Mucosa of descending colon (tissue), 3 donors: ENCODE measurements around the gene SERPINB4. TPM values are rescaled to one million over a fixed set of nuclear protein-coding genes. Genes with fewer than 3 reads are reported as not detected.
"Not testable (repeated sequence)": the region's sequence is repeated elsewhere in the genome, so short reads cannot be mapped to it uniquely, and the experiment has no call there.

Experiments used
- ATAC-seq: fragments of 200-7000 bp; cut with Tn5 transposase; one replicate; pipeline ENCODE4 v1.9.1; 2020; ENCODE audit warnings: mild to moderate bottlenecking, moderate library complexity
- DNase-seq, 3 donors: peaks; one replicate each; pipeline ENCODE4 v3.0.0-alpha.2; 2020
- H3K36me3 ChIP-seq: fragments of 200-600 bp; one replicate; pipeline ENCODE4 v1.8.0; 2021; ENCODE audit warnings: low read depth, mild to moderate bottlenecking
- H3K4me1 ChIP-seq: fragments of 200-600 bp; one replicate; pipeline ENCODE4 v1.8.0; 2021; ENCODE audit warnings: low read depth, mild to moderate bottlenecking
- H3K4me3 ChIP-seq: fragments of 200-600 bp; one replicate; pipeline ENCODE4 v1.8.0; 2021; ENCODE audit warnings: mild to moderate bottlenecking
- H3K9me3 ChIP-seq: fragments of 200-600 bp; one replicate; pipeline ENCODE4 v1.8.0; 2021; ENCODE audit warnings: mild to moderate bottlenecking
- CTCF ChIP-seq: fragments of 200-600 bp; IDR thresholded peaks from one replicate; pipeline ENCODE4 v1.8.0; 2022; ENCODE audit warnings: antibody characterized with exemption, mild to moderate bottlenecking
- intact Hi-C, 2 donors: fragments of 100-400 bp; cut with DNase I in 1 of 2; cut with micrococcal nuclease in 1 of 2; formaldehyde crosslinking; loops; one replicate each; pipeline versions ENCODE4 v1.11.0 to v1.11.1; 2022; cut with DNase I, micrococcal nuclease
- long read RNA-seq, 2 donors: library from polyadenylated mRNA; unstranded; transcript quantifications; one replicate each; pipeline ENCODE4 v2.0.0, GENCODE V29; 2019 to 2021
- total RNA-seq, 3 donors: library from RNA; stranded (reverse); fragmentation: NEBNext Ultra II Directional in 2 of 3; extraction: Animal tissue kit (Norgen Biotek cat#: 25700) in 2 of 3; gene quantifications; one replicate each; pipeline versions ENCODE4 v1.2.1 to v1.2.4, GENCODE V29; 2021 to 2023
- donor health status: DM: no; HTN: no; CAD: no; lungs with moderate emphysema.
- donor health status: DM: no; HTN: no; CAD: no.
- donor health status: DM: no; HTN: yes; CAD: no.

Gene SERPINB4
- not detected for total RNA-seq
- long read RNA-seq, donor 1 = 0 reads
- long read RNA-seq, donor 2 = 0 reads

DNA sequence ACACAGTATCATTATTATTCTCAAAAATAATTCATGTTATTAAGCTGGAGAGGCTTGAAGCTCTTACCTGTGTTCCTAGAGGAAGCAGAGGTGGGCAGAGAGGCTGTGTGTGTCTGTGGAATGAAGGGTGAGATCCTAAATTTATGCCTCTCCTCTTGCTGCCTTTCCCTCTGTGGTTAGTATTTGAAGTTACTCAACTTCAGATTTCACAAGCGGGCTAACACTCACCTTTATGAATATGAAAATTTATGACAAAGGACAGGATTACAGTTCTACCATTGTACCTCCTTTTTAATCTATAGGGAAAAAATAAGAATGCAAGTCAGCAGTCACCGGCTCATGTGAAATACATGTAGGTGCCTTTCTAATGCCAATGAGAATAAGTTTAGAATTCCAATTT is at the start of gene SERPINB4:
SERPINB4 (minus strand) TSS at position 115 of the 400 bp plus-strand sequence. CDS start 679 bp downstream, outside the sequence.
- ATAC-seq, H3K4me3 ChIP-seq, intact Hi-C loops, DNase-seq, H3K4me1 ChIP-seq, H3K9me3 ChIP-seq, H3K36me3 ChIP-seq: not testable (repeated sequence)

- intact Hi-C loops = no loop called here
- no peaks in the 10 kb centered on the region for H3K36me3 ChIP-seq
- ATAC-seq (no peak), DNase-seq (no peak)
- no peak for TF ChIP-seq CTCF
- no peaks in the 10 kb centered on the region for H3K9me3 ChIP-seq
- H3K4me1 ChIP-seq = no peaks in the 10 kb centered on the region
- H3K4me3 ChIP-seq = no peak overlapping the region
These were observed 45.0 kb upstream of the SERPINB4 start for GRCh38 chr18:63689064-63689463.

GRCh38 chr18:63686871-63687270 is 42.8 kb upstream of the SERPINB4 start:
- ATAC-seq = no peak
- H3K9me3 ChIP-seq = no peaks in the 10 kb centered on the region
- DNase-seq = no peak
- intact Hi-C loops = no loop called here
- H3K36me3 ChIP-seq = no peaks in the 10 kb centered on the region
- H3K4me3 ChIP-seq = no peak overlapping the region
- no peak for TF ChIP-seq CTCF
- H3K4me1 ChIP-seq = no peaks in the 10 kb centered on the region

DNA sequence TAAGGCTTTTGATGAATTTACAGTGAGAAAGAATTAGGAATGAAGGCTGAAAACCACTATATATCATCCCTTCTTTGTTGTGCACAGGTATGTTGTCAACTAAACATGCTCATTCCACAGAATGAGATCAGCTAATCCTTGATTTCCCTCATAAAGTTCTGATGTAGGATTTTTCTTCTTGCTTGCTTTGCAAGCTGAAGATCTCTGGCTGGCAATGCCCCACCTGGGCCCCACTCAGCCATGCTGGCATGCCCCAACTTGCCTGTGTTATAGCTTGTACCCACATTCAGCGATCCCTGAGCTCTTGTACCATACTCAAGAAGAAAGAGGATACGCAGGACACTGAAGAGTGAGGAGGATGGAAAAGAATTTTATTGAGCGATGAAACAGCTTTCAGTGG is 40.7 kb upstream of the SERPINB4 start:
- intact Hi-C loops = no loop called here
- Histone ChIP-seq H3K4me3 (no peak overlapping the region), H3K36me3 (no peaks in the 10 kb centered on the region), H3K4me1 (no peaks in the 10 kb centered on the region), H3K9me3 (no peaks in the 10 kb centered on the region)
- DNase-seq = no peak
- no peak for TF ChIP-seq CTCF
- ATAC-seq = no peak

- H3K36me3 ChIP-seq = no peaks in the 10 kb centered on the region
- H3K9me3 ChIP-seq = no peaks in the 10 kb centered on the region
- ATAC-seq (no peak), DNase-seq (no peak)
- no peak for TF ChIP-seq CTCF
- H3K4me1 ChIP-seq = no peaks in the 10 kb centered on the region
- intact Hi-C loops = no loop called here
- H3K4me3 ChIP-seq = no peak overlapping the region
These were observed 39.8 kb upstream of the SERPINB4 start for GRCh38 chr18:63683890-63684289.

DNA sequence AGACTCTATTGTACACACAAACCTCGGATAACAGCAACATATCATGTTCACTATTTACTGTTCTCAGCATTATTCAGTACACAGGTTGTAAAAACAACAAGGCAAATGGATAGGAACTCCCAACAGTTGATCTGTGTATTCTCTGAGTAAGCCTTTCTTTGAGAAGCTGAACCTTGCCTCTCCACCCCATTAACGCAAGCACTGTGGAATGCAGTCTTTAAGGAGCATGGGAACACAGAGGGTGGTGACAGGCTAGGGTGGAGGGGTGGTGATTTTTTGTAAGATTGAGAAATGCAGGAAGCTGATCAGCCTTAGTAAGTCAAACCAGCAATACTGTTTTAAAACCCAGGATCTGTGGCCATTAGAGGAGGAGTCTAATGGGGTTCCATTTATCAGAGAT is 39.1 kb upstream of the SERPINB4 start:
- ATAC-seq = no peak
- H3K9me3 ChIP-seq = no peaks in the 10 kb centered on the region
- no peak for TF ChIP-seq CTCF
- H3K4me3 ChIP-seq = no peak overlapping the region
- no peaks in the 10 kb centered on the region for H3K36me3 ChIP-seq
- H3K4me1 ChIP-seq = no peaks in the 10 kb centered on the region
- intact Hi-C loops = no loop called here
- no peak for DNase-seq
